NCI-H748 (cell line): ENCODE data around the gene HDAC9.

Experiments used
- DNase-seq: peaks from one replicate; lab custom pipeline; 2025; ENCODE audit not compliant: unreplicated experiment; lab: John Stamatoyannopoulos, UW

The HDAC9 gene

DNA sequence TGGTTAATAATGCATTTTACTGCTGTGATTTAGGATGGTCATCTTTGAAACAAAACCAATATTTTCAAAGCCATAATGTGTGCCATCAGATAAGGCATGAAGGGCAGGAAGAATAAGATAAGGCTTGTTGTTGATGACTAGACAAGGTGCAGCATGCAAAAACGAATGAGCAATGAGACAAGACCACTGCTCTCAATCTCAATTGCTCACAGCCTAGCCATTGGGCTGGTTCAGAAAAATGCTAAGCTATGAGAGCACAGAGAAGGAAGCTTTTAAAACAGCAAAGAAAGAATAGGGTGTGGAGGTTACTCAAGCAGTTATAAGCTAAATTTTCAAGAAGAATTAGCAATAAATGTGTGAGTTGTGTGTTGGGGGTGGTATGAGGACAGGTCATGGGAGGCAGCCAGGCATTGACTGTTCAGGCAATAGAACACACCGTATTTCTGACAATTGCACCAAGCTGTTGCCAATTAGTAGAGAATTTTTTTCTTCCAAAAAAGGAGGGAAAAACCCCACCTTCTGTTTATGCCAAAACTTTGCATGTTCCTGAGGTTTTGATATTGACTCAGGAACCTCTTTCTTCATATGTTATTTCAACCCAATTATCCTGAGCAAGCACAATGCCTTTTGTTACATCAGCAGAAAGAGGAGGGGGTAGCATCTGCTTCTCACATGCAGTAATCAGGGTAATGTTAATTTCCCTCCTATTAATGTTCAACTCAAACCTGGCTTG lies 276.5 kb downstream of the HDAC9 start:
- no peak for DNase-seq

DNA sequence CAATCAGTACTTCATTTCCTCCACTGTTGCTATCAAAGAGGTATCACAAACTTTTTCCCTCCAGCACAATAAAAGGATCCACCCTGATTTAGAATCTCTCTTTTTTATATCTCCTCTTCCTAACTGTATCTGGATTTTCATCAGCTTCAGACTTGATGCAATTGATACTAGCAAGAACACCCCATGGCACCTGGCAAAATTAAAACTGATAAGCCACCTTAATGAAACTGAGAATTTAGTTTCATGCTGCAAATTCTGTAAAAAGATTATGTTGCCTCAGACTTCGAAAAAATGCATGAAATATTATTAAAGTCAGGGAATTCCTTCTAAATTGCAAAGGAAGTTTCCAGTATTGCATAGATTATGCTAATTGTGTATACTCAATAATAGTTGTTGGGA lies 277.0 kb downstream of the HDAC9 start:
- no peak for DNase-seq

DNA sequence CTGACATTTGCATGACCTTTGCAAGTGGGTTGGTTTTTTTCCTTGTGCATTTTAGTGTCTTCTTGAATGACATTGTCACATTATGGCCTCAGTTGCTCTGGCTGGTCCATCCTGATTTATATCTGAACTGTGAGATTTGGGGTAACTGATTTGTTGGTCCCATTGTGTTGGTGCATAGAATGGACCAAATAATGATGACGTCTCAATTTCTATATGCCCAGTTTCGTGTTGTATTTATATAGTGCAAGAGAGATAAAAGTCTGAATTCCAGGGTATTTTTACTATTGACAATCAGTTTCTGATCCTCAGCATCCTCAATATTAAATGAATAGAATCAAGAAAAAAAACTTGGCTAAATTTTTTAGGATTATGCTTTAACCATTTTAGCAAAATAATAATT lies 281.8 kb downstream of the HDAC9 start:
- DNase-seq = no peak

DNA sequence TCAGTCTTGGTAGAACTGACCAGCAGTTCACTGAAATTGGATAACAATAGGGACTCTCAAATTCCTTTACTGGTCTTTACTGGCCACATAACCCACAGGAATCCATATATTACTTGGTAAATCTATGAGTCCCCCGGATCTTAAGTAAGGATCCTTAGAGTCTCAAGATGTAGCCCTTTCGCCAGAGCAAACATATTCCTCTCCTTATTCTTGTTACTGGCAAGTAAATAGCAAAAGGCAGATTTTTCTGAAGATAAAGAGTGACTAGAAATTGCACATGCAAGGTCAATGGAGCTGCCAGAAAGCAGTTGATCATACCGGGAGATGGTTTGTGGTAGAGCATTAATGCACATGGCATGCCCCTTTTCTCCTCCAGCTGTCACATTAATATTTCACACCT lies 283.0 kb downstream of the HDAC9 start:
- no peak for DNase-seq

DNA sequence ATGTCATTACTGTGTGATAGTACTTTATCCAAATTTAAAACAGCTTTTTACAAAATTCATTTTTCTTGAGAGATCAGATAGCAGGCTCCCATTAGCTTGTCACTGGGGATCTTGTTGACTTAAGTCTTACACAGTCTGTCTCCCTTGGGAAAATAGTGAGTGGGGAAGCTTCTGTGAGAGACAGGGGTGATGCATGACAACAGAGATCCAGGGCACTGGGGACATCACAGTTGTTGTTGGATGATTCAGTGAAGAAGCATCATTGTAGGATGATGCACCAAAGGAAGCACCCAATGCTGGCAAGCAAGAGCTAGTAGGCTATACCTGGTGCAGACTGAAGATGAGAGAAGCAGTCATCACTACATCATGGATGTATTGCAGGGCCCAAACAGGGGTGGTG lies 284.7 kb downstream of the HDAC9 start:
- no peak for DNase-seq

DNA sequence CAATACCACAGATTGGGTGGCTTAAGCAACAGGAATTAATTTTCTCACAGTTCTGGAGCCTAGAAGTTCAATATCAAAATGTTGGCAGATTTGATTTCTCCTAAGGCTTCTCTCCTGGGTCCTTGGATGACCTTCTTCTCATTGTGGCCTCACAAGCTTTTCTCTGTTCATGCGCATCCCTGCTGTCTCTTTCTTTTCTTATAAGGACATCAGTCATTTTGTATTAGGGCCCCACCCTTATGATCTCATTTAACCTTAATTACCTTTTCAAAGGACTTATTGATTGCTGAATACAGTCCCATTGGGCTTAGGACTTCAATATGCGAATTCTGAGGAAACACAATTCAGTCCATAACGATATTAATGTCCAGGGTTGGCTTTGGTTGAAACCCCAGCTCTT lies 285.4 kb downstream of the HDAC9 start:
- no peak for DNase-seq

DNA sequence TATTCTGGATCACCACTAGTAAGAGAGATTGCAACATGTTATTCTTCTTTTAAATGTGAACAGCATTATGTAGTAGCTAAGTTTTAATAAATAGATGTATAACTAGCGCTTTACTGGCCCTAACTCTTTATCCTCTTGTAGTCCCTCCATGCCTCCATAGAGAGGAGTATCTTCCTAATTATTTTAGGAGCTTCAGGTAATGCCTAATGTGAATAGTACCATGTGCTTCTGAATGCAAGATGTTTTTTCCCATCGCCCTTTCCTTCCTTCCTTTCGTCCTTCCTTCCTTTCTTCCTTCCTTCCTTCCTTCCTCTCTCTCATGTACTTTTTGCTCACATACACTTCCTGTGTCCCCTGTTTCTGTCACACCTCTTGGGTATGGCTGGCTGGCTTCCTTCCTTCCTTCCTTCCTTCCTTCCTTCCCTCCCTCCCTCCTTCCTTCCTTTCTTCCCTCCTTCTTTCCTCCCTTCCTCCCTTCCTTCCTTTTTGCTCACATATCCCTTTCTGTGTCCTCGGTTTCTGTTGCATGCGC lies 290.7 kb downstream of the HDAC9 start:
- no peak for DNase-seq

DNA sequence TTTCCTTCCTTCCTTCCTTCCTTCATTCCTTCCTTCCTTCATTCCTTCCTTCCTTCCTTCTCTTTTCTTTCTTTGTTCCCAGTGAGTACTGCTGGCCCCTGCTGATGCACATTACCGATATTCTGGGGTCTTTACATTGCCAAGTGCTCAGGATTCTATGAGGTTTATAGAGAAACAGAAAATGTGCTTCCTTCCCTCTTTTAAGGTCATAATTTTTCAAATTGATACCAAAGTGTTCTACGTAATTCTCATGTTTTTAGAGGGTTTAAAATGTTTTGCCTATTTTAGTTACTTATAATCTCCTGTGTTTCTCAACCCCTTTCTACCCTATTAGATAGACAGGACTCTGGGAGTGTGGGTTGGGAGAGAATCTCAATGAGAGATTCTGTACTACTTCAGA lies 291.2 kb downstream of the HDAC9 start:
- DNase-seq = no peak

DNA sequence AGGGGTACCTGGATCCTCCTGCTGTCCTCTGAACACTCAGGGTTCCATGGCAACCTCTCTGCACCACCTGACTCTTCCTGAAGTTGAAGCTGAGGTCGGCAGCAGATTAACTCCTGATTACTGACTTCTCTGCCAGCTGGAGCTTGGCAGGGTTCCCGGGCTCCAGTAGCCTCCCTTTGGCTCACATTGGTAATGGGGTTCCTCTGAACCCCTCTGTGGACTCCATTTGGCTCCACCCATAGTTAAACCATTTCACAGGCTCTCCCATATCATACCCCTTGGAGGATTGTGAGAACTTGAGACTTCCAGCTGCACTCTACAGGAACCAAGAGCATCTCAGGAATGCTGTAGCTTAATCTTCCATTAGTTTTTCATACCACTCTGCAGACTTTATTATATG lies 292.5 kb downstream of the HDAC9 start:
- DNase-seq = no peak

DNA sequence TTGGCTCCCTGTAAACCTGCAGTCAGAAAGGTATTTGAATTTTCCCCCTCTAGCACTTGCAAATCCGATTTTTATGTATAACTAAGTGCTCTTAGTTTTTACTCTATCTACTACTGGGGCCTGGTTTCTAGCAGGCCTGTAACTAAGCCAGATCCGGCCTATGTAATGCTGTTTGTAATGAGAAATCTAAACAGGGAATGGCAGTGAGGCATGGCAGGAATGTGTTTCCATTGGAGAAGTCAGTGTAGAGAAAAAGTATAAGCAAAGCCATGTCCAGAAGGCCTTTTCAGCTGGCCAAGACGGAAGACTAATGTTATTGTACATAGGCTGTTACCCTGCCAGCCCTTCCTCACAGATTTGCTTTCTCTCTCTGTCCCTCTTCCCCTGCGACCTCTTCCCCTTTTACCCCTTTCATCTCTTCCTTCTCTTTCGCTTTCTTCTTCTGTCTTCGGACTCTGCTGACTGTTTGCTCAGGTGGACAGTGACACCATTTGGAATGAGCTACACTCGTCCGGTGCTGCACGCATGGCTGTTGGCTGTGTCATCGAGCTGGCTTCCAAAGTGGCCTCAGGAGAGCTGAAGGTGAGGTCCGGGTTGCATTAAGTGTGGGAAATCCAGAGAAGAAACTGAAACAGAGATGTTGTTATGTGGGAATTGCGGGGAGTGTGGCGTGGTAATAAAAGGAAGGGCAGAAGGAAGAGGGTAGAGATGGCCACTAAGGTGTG lies 297.5 kb downstream of the HDAC9 start:
- no peak for DNase-seq

DNA sequence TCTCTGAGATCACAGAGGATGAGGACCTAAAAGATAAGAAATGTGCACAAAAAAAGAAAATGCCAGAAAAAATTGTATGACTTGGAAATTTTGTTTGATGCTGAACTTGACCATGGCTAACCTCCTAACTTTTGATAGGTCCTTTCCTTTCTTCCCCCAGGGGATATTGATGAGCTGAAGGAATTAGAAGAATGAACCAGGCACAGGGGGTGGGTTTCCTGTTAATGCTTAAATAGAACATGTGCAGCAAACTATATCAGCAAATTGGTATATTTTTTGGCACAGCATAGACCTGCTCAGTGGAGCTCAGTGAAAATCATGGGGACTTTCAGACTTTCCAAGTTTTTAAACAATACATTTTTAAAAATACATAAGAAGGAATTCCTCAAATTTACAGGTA lies 300.7 kb downstream of the HDAC9 start:
- DNase-seq = no peak

DNA sequence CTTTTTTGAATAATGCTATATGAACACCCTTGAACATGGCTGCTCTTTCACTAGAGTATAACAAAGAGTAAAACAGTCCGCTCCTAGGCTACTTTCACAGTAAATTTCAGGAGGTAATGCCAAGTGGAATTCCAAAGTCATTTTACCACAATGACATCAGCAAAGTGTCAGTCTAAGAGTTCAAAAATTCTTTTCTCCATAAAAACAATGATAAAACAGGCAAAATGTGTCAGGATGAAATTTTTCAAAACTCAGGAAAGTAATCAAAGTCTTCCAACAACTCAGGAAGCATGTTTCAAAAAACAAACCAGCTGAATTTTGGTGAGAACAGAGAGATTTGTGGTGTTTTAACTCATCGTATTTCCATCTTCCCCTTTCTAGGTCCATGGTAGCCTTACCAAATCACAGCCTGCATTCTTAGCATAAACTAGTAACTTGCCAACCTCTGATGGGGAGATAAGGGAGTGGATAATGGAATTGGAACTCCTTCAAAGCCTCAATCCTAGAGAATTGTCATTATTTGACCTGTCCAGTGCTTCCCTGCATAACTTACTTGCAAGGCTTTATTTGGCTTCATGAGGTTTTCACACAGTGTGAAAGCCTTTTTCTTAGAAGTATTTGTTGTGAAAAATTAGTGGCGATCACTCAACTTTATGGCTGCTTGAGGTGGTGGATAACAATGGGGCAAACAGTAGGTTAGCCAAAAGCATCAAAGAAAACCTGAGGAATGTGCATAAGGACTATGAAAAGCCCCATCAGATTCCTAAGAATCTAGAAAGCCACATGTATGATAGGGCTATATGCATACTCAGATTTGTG lies 302.7 kb downstream of the HDAC9 start:
- no peak for DNase-seq

DNA sequence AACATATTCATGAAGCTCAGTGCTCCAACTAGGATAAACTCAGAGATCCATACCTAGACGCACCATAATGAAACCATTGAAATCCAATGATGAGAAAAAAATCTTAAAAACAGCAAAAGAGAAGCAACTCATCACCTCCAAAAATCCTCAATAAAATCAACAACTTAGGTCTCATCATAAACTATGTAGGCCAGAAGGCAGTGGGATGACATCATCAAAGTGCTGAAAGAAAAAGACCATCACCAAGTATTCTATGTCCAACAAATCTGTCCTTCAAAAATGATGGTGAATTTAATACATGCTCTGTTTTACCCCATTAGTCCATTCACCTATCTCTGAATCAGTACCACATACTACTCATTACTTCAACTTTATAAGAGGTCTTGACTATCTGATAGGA lies 304.4 kb downstream of the HDAC9 start:
- DNase-seq = no peak

DNA sequence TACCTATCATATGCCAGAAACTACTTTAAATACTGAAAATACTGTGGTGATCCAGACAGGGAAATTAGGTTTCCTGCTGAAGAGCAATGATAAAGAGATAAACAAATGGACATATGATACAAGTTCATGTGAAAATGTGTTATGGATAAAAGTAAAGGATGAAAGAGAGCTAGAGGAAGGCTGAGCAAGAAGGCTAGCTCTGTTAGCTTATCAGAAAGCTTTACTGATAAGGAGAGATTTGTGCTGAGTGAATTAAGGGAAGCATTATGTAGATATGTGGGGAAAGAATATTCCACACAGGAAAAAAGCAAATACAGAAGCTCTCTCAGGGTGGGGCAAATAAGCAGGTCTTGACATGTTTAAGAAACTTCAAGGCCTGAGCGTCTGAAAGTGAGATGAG lies 308.4 kb downstream of the HDAC9 start:
- no peak for DNase-seq

DNA sequence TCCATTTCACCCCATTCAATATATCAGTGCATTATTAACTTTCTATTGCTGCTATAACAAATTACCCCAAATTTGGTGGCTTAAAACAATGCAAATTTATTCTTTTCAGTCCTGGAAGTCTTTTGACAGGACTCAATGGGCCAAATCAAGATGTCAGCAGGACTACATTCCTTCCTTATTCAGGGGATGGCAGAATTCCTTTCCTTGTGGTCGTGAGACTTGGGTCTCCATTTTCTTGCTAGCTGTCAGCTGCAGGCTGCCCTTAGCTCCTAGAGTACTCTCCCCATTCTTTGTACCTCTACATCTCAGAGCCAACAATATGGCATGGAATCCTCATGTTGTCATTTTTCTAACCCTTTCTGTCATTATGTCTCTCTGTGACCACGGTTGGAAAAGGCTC lies 310.6 kb downstream of the HDAC9 start:
- DNase-seq = no peak

DNA sequence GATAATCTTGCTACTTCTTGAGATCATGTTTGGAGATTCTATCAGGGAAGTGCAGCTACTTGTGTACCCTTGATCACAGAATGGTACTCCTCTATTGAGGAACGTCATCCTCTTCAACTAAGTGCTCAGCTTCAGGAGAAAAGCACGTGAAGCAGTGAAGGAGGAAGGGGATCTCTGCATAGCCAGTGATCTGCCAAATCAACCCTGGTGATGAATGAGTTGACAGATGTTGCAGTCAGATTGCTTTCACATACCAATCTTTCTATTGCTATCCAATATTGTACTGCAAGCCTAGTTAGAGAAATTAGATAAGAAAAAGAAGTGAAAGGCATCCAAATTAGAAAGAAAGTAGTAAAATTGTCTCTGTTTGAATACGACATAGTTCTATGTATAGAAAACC lies 312.5 kb downstream of the HDAC9 start:
- no peak for DNase-seq

DNA sequence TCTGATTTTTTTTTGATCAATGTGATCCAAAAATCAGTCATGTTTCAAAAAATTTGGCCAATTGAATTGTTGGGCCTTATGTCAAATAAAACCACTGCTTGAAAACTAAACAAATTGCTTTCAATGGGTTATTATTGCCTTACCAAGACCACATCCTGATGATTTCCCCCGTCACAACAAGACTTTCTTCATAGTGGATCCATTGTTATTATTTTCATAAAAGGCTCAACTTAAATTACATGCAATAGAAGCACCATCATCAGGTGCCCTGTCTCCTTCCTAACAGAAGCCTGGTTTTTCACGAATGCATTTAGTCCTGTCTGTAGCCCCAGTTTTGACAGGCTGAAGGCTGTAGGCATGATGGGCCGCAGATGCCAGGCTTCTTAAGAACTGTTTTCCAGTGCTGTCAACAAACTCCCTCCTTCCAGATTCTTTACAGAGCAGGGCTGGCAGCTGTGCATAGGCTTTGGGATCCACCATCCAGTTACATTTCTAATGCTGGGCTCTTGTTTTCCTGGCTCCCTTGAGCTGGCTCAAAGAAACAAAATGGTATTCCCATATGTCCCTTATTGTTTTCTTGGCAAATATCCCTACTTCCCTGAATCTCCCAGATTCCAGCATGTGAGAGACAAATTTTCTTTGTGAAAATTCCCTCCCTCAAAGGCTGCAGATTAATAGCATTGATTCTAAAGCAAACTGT lies 319.9 kb downstream of the HDAC9 start:
- no peak for DNase-seq

DNA sequence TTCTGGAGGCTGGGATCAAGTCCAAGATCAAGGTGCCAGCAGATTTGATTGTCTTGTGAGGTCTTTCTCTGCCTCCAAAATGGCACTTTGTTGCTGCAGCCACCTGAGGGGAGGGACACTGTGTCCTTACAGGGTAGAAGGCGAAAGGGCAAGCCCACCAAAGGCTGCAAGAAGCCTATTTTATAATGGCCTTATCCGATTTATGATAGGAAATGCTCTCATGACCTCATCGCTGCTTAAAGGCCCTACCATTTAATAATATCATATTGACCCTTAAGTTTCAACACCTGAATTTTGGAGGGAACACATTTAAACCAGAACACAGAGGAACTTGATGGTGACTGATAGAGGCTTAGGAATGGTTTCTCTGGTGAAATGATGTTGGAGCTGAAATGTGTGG lies 325.4 kb downstream of the HDAC9 start:
- DNase-seq = no peak

DNA sequence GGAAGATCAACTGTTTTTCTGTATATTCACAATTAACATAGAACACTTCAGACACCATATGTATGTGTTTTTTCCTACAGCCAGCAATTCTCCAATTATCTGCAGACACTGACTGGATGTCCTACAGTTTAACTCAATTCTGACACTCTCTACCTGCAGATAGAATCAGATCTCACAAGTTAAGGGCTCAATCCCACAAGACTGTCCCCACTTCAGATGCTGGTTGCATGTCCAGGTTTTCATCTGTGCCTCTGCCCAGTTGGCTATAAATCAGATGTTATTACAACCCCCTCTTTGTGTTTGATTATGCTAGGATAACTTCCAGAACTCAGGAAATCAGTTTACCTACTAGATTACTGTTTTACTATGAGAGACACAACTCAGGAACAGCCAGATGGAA lies 326.0 kb downstream of the HDAC9 start:
- no peak for DNase-seq

DNA sequence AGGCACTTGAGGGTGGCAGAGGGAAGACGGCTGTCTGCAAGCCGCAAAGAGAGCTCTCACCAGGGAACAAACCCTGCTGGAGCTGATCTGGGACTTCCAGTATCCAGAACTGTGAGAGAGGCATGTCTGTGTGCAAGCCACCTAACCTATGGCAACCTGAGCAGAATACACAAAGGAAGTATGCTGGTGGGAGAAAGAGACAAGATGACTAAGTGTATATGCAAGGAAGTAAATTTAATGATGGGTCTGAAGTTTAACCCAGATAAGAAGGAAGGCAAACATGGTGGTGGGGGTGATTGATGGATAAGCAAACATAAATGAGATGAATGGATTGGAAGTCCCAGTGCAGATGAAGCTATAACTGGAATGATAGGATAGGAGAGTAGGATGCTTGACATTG lies 328.6 kb downstream of the HDAC9 start:
- DNase-seq = no peak
